GM12873 (cell line): Measurements from ENCODE around the gene RUNX1.

Source experiments
- CTCF ChIP-seq: IDR thresholded peaks from 2 replicates; pipeline ENCODE4 v1.5.1; 2012; ENCODE audit warnings: low read depth, mild to moderate bottlenecking, moderate library complexity, low read length, control low read depth; ENCODE audit not compliant: insufficient read depth; ENCODE audit errors: missing control alignments

Gene RUNX1

GRCh38 chr21:35063428-35064172 is 14.5 kb upstream of the RUNX1 start:
- TF ChIP-seq CTCF: no peak

GRCh38 chr21:35062016-35062415 is 12.9 kb upstream of the RUNX1 start:
- TF ChIP-seq CTCF: no peak

GRCh38 chr21:35059742-35060141 is 10.6 kb upstream of the RUNX1 start:
- no peak for TF ChIP-seq CTCF

GRCh38 chr21:35058058-35058457 is 9.0 kb upstream of the RUNX1 start:
- TF ChIP-seq CTCF: no peak

GRCh38 chr21:35057428-35057827 is 8.3 kb upstream of the RUNX1 start:
- no peak for TF ChIP-seq CTCF

- no peak for TF ChIP-seq CTCF
These were observed 4.4 kb upstream of the RUNX1 start for GRCh38 chr21:35053356-35054096.

- TF ChIP-seq CTCF: no peak
These were observed 3.7 kb upstream of the RUNX1 start for GRCh38 chr21:35052801-35053200.
